GM23338 (cell line): ENCODE results near the gene KYNU. TPM values are rescaled to one million over a fixed set of nuclear protein-coding genes. Genes with fewer than 3 reads are reported as not detected.

Source experiments
- ATAC-seq: fragments of 200-7000 bp; cut with Tn5 transposase; 3 replicates; pipeline ENCODE4 v1.9.1; 2020
- DNase-seq: peaks from one replicate; pipeline ENCODE4 v3.0.0-alpha.2; 2015; ENCODE audit warnings: low spot score
- H2AFZ ChIP-seq: fragments of 200-600 bp; sonication (generic); 2 replicates; pipeline ENCODE4 v1.8.0; 2016; ENCODE audit warnings: antibody characterized with exemption, mild to moderate bottlenecking, moderate library complexity
- H3F3A ChIP-seq: fragments of 200-600 bp; sonication (generic); replicated peaks from 2 replicates; pipeline ENCODE4 v1.8.0; 2017; ENCODE audit warnings: antibody characterized with exemption, mixed run types, low read depth
- H3K27ac ChIP-seq: fragments of 200-600 bp; sonication (generic); 2 replicates; pipeline ENCODE4 v1.6.1; 2016; ENCODE audit warnings: low read depth
- H3K27me3 ChIP-seq: fragments of 200-600 bp; sonication (generic); 2 replicates; pipeline ENCODE4 v1.8.0; 2016; ENCODE audit warnings: mild to moderate bottlenecking, mixed run types, moderate library complexity; ENCODE audit not compliant: insufficient read depth
- H3K36me3 ChIP-seq: fragments of 200-600 bp; sonication (generic); 2 replicates; pipeline ENCODE4 v1.8.0; 2016; ENCODE audit warnings: mild to moderate bottlenecking; ENCODE audit not compliant: insufficient read depth
- H3K4me1 ChIP-seq: fragments of 200-600 bp; sonication (generic); 2 replicates; pipeline ENCODE4 v1.8.0; 2016; ENCODE audit warnings: mild to moderate bottlenecking, moderate library complexity; ENCODE audit not compliant: insufficient read depth
- H3K4me2 ChIP-seq: fragments of 200-600 bp; sonication (generic); 2 replicates; pipeline ENCODE4 v1.7.1; 2017; ENCODE audit warnings: mixed run types
- H3K4me3 ChIP-seq: fragments of 200-600 bp; sonication (generic); 2 replicates; pipeline ENCODE4 v1.6.1; 2016; ENCODE audit warnings: mixed run types
- H3K79me2 ChIP-seq: fragments of 200-600 bp; sonication (generic); replicated peaks from 2 replicates; pipeline ENCODE4 v1.8.0; 2017; ENCODE audit warnings: mild to moderate bottlenecking; ENCODE audit not compliant: insufficient read depth
- H3K9me2 ChIP-seq: fragments of 200-600 bp; sonication (generic); 2 replicates; pipeline ENCODE4 v1.8.0; 2017; ENCODE audit not compliant: insufficient read depth
- H4K20me1 ChIP-seq: fragments of 200-600 bp; sonication (generic); replicated peaks from 2 replicates; pipeline ENCODE4 v1.8.0; 2017; ENCODE audit warnings: mild to moderate bottlenecking; ENCODE audit not compliant: insufficient read depth
- H3K27ac Mint-ChIP-seq: 2 replicates; pipeline ENCODE4 v1.8.0; 2020; ENCODE audit warnings: inconsistent platforms, mild to moderate bottlenecking, moderate library complexity, mixed read lengths
- H3K27me3 Mint-ChIP-seq: 3 replicates; pipeline ENCODE4 v1.8.0; 2022; ENCODE audit warnings: low read depth, mild to moderate bottlenecking, moderate library complexity, mixed read lengths, inconsistent platforms; ENCODE audit not compliant: insufficient read depth, poor library complexity
- H3K36me3 Mint-ChIP-seq: 3 replicates; pipeline ENCODE4 v1.8.0; 2021; ENCODE audit warnings: low read depth, mild to moderate bottlenecking, inconsistent platforms, moderate library complexity, mixed read lengths
- H3K4me1 Mint-ChIP-seq: 3 replicates; pipeline ENCODE4 v1.8.0; 2020; ENCODE audit warnings: mild to moderate bottlenecking, inconsistent platforms, mixed read lengths
- H3K4me3 Mint-ChIP-seq: 3 replicates; pipeline ENCODE4 v1.8.0; 2021; ENCODE audit warnings: moderate library complexity, mild to moderate bottlenecking, inconsistent platforms, mixed read lengths
- H3K9me3 Mint-ChIP-seq: 3 replicates; pipeline ENCODE4 v1.8.0; 2020; ENCODE audit warnings: moderate library complexity, mild to moderate bottlenecking, inconsistent platforms, mixed read lengths
- CREB1 ChIP-seq: fragments of 250-450 bp; sonication (Bioruptor Pico); IDR thresholded peaks from 2 replicates; pipeline ENCODE4 v1.5.0; 2020; ENCODE audit warnings: low read depth, mild to moderate bottlenecking, moderate library complexity
- CTCF ChIP-seq, 2 experiments: fragments of 200-600 bp in 1 of 2; sonication (generic) in 1 of 2; conservative IDR thresholded peaks; 2 replicates each; pipeline versions ENCODE4 v1.5.1 to v1.6.1; 2016 to 2017; ENCODE audit warnings: antibody characterized with exemption in 2 of 2, low read depth in 2 of 2, mild to moderate bottlenecking in 2 of 2, moderate library complexity in 1 of 2
- ETS1 ChIP-seq: IDR thresholded peaks from 2 replicates; pipeline ENCODE4 v1.6.1; 2016; ENCODE audit warnings: antibody characterized with exemption
- EZH2 ChIP-seq: fragments of 200-600 bp; sonication (generic); IDR thresholded peaks from one replicate; pipeline ENCODE4 v1.8.0; 2017; ENCODE audit warnings: antibody characterized with exemption, mild to moderate bottlenecking, low read depth; ENCODE audit not compliant: unreplicated experiment
- EZH2phosphoT487 ChIP-seq: fragments of 200-600 bp; sonication (generic); IDR thresholded peaks from one replicate; pipeline ENCODE4 v1.8.1; 2018; ENCODE audit warnings: antibody characterized with exemption; ENCODE audit not compliant: unreplicated experiment
- JUNB ChIP-seq: IDR thresholded peaks from one replicate; pipeline ENCODE4 v1.6.1; 2016; ENCODE audit warnings: antibody characterized with exemption; ENCODE audit not compliant: unreplicated experiment
- NANOG ChIP-seq: IDR thresholded peaks from 2 replicates; pipeline ENCODE4 v1.6.1; 2016; ENCODE audit warnings: antibody characterized with exemption, borderline replicate concordance
- POLR2AphosphoS5 ChIP-seq: IDR thresholded peaks from 2 replicates; pipeline ENCODE4 v1.6.1; 2016; ENCODE audit warnings: antibody characterized with exemption, low read depth
- REST ChIP-seq: IDR thresholded peaks from one replicate; pipeline ENCODE4 v1.6.1; 2018; ENCODE audit warnings: antibody characterized with exemption; ENCODE audit not compliant: unreplicated experiment
- STAT1 ChIP-seq: IDR thresholded peaks from one replicate; pipeline ENCODE4 v1.6.1; 2016; ENCODE audit warnings: antibody characterized with exemption; ENCODE audit not compliant: unreplicated experiment
- ZNF114 ChIP-seq: fragments of 250-450 bp; sonication (Bioruptor Pico); IDR thresholded peaks from 2 replicates; pipeline ENCODE4 v1.5.0; 2020; ENCODE audit warnings: mild to moderate bottlenecking, moderate library complexity
- ZNF331 ChIP-seq: fragments of 250-450 bp; sonication (Bioruptor Pico); IDR thresholded peaks from 2 replicates; pipeline ENCODE4 v1.5.0; 2020; ENCODE audit warnings: low read depth, mild to moderate bottlenecking, moderate library complexity
- ZNF462 ChIP-seq: fragments of 250-450 bp; sonication (Bioruptor Pico); IDR thresholded peaks from 2 replicates; pipeline ENCODE4 v1.5.0; 2020; ENCODE audit warnings: mild to moderate bottlenecking, moderate library complexity
- polyA plus RNA-seq: library from polyadenylated mRNA; unstranded; fragments of >200 nt; fragmentation: Nextera tagmentation; extraction: Ambion mirVana; gene quantifications from 2 replicates; pipeline ENCODE4 v1.2.1, GENCODE V29; 2016
- total RNA-seq: library from RNA; depleted of rRNA; stranded (reverse); fragments of >200 nt; shearing (Covaris generic); gene quantifications from 2 replicates; pipeline ENCODE4 v1.2.3, GENCODE V29; 2014

Gene KYNU
- total and polyA plus RNA-seq, 2 experiments from 2014 or later = 0.03 to 0.21 TPM

GRCh38 chr2:142957144-142957543 lies 79.7 kb downstream of the KYNU start:
- no peaks in the 10 kb centered on the region for H3K36me3 ChIP-seq
- no peaks in the 10 kb centered on the region for H3K79me2 ChIP-seq
- TF ChIP-seq ETS1 (no peak), STAT1 (no peak), EZH2phosphoT487 (no peak), JUNB (no peak), ZNF462 (CRISPR knock-in tag) (no peak), EZH2 (no peak), ZNF331 (CRISPR knock-in tag) (no peak), REST (no peak), CREB1 (no peak), CTCF (conservative IDR thresholded peaks at IDR 0.05; ENCODE audit: low read depth in 2 of 2) (no peak), NANOG (no peak), POLR2AphosphoS5 (no peak), ZNF114 (no peak)
- H4K20me1 ChIP-seq = no peaks in the 10 kb centered on the region
- ATAC-seq (no peak), DNase-seq (no peak)
- no peak overlapping the region for H3K27ac ChIP-seq
- no peaks in the 10 kb centered on the region for H3K36me3 Mint-ChIP-seq
- no peaks in the 10 kb centered on the region for H3K9me3 Mint-ChIP-seq
- H3K4me1 Mint-ChIP-seq = peaks cover 2% of the 10 kb centered on the region; the same call in 1 of the 3 replicates
- no peaks in the 10 kb centered on the region for H3K27me3 ChIP-seq
- H3K4me1 ChIP-seq = no peaks in the 10 kb centered on the region
- no peaks in the 10 kb centered on the region for H3F3A ChIP-seq
- no peak overlapping the region for H2AFZ ChIP-seq
- no peak overlapping the region for H3K4me3 Mint-ChIP-seq
- no peak overlapping the region for H3K4me3 ChIP-seq
- H3K4me2 ChIP-seq = no peak overlapping the region
- no peaks in the 10 kb centered on the region for H3K9me2 ChIP-seq
- no peaks in the 10 kb centered on the region for H3K27me3 Mint-ChIP-seq
- H3K27ac Mint-ChIP-seq = no peak overlapping the region
